GM10847 (cell line): ENCODE measurements around the gene RETREG1.

Experiments
- POLR2A ChIP-seq: IDR thresholded peaks from 2 replicates; pipeline ENCODE4 v1.6.1; 2011; ENCODE audit not compliant: insufficient read length; ENCODE audit errors: extremely low read depth

Gene RETREG1, protein sequence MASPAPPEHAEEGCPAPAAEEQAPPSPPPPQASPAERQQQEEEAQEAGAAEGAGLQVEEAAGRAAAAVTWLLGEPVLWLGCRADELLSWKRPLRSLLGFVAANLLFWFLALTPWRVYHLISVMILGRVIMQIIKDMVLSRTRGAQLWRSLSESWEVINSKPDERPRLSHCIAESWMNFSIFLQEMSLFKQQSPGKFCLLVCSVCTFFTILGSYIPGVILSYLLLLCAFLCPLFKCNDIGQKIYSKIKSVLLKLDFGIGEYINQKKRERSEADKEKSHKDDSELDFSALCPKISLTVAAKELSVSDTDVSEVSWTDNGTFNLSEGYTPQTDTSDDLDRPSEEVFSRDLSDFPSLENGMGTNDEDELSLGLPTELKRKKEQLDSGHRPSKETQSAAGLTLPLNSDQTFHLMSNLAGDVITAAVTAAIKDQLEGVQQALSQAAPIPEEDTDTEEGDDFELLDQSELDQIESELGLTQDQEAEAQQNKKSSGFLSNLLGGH

DNA sequence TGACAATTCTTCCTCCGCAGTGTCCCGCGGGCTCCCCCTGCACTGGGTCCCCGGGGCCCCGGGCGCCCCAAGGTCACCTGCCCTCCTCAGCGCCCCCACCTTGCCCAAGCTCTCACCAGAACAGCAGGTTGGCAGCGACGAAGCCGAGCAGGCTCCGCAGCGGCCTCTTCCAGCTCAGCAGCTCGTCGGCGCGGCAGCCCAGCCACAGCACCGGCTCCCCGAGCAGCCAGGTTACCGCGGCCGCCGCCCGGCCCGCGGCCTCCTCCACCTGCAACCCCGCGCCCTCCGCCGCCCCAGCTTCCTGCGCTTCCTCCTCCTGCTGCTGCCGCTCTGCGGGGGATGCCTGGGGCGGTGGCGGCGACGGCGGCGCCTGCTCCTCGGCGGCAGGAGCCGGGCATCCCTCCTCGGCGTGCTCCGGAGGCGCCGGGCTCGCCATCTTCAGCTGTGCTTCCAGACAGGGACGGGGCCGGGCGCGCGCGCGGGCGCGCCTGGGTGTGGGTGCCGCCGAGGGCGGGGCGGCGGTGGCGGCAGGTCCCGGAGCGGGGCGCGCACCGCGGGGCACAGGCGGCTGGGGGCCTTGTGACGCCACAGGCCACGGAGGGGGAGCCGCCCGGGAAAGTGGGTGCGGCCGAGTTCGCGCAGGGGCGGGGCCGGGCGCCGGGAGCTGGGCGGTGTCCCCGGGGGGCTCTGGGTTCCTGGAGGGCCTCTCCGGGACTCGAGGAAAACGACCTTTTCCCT lies at the start of gene RETREG1:
Gene RETREG1 (minus strand): TSS at position 462 of the 738 bp plus-strand sequence. CDS start 26 bp downstream, at position 436.
- no peak for TF ChIP-seq POLR2A

DNA sequence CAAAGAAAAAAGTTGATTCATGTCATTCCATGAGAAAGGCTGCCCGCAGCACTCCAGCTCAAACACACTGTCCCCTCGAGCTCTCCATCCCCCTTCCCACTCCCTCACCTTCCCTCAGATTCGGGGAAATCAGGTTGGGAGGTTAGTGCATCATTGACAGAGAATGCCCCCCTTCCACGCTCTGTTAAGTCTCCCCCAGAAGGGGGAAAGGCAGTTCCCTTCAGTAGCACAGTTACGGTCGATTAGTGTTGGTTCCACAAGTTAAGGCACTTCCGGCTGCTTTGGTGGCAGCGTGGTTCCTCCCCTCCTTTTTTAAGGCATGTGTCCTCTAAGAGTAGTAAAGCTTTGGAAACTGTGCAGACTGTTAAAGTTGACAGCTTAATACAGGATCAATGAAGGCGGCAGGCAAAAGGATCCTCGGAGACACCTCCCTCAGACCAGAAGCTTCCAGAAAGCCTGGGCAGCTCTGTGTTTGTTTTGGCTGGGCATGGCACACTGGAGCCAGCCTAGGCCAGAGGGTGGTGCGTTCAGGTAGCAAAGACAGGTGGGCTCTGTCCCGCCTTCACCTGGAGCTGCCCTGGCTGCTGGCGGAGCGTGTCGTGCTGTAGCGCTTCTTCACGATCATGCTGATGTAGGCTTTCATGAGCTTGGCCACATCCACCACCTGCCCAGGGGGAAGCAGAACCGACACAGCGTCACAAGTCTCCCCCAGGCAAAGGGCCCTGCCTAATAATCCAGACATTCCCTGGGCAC lies 49.5 kb upstream of the RETREG1 start:
- no peak for TF ChIP-seq POLR2A

- TF ChIP-seq POLR2A: no peak
These were observed 48.8 kb upstream of the RETREG1 start for GRCh38 chr5:16665601-16666000.

- TF ChIP-seq POLR2A: no peak
These were observed 47.6 kb upstream of the RETREG1 start for GRCh38 chr5:16664368-16664767.

DNA sequence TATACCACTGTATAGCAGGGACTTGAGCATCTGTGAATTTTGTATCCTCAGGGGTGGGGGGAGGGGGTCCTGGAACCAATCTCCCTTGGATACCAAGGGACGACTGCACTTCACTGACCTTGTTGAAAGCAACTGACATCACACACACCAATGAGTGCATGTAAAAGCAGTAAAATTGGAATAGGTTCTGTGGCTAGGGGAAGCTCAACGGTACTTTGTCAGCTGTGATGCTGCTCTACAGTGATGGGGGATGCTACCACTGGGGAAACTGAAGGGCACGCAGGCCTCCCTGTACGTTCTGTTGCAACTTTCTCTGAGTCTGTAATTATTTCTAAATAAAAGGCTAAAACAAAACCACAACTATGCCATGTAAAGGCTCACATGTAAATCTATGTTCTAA lies 47.0 kb upstream of the RETREG1 start:
- no peak for TF ChIP-seq POLR2A

DNA sequence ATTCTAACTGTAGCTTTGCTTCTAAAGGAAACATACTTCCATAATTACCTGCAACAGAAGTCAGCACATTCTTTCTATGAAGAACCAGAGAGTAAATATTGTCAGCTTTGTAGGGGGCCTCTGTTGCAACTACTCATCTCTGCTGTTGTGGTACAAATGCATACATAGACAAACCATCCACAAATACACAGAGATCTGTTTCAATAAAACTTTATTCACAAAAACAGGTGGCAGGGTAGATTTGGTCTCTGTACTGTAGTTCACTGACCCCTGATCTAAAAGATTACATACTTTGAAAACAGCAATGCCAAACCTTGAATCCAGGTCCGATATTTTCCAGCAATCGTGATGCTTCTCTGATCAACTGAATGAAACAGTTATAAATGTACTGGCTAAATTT lies 44.9 kb upstream of the RETREG1 start:
- TF ChIP-seq POLR2A: no peak

- TF ChIP-seq POLR2A: no peak
These were observed 44.2 kb upstream of the RETREG1 start for GRCh38 chr5:16660982-16661381.

DNA sequence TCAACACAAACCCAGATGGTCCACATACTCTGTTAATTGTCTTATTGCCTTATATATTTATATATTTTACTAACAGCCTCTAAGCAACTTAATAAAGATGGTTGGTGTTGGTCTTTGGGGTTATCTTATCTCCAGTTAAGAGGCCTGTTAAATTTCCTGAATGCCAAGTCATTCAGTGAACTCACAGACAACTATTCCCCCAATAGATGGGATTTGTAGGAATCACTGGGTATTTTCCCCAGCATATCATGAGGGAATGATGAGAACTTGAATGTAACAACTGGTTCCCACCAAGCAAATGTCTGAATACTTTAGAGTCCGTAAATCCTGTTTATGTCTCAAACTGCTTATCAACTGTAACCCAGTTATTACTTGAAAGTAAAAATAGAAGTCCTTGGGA lies 42.7 kb upstream of the RETREG1 start:
- no peak for TF ChIP-seq POLR2A

GRCh38 chr5:16656561-16657191 lies 39.9 kb upstream of the RETREG1 start:
- TF ChIP-seq POLR2A: no peak

DNA sequence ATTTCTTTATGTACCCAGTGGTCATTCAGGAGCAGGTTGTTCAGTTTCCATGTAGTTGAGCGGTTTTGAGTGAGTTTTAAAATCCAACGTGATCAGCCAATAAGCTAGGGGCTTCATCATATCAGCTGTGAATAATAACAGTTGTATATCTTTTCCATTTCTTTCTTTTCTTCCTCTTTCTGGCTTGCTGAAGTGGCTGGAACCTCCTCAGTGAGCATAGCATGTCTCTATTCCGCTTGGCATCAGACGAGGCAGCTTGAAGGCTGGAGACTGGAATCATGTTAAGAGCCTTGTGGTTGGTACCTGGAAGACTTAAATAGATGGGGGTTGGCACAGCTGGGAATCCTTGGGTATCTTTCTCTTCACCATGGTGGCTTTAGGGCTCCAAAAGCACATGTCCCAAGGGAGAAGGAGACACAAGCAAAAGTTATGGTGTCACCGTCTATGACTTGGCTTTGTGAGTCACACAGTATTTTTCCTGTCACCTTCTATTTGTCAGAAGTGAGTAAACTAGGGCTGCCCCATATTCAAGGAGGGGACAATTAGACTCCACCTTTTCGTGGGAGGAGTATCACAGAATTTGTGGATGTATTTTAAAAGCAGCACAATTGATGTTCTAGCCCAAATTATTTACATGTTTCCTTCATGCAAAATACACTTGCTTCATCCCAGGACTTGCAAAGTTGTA lies 38.0 kb upstream of the RETREG1 start:
- TF ChIP-seq POLR2A: no peak

DNA sequence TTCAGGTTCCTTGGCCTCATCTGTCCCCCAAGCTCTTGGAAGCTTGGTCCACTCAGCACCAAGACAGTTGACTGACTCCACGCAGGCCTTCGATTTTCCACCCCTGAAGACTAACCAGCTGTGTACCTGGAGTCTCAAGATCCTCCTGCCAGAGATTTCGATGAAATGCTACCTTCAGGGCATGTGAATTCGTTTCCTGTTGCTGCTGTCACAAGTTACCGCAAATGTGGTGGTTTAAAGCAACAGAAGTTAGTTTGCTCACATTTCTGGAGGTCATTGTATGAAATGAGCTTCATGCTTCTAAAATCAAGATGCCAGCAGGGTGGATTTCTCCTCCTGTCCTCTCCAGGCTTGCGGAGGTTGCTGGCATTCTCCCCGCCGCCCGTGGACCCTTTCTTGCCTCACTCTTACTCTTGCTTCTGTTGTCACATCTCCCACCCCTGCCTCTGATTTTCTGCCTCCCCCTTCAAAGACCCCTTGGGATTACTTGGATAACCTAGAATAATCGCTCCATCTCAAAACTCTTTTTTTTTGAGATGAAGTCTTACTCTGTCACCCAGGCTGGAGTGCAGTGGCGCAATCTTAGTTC lies 27.6 kb upstream of the RETREG1 start:
- TF ChIP-seq POLR2A: no peak

- no peak for TF ChIP-seq POLR2A
These were observed 26.1 kb upstream of the RETREG1 start for GRCh38 chr5:16642867-16643266.

DNA sequence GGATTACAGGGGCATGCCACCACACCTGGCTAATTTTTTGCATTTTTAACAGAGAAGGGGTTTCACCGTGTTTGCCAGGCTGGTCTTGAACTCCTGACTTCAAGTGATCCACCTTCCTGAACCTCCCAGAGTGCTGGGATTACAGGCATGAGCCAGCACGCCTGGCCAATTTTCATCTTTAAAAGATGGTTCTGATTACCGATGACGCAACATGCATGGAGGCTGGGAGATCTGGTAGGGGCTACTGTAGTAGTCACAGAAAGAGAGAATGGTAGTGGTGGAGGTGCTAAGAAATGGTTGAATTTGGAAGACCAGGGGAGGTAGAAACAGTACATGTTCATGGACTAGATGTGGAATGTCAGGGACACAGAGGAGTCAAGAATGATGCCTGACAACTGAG lies 22.4 kb upstream of the RETREG1 start:
- no peak for TF ChIP-seq POLR2A

GRCh38 chr5:16628376-16628775 lies 11.6 kb upstream of the RETREG1 start:
- no peak for TF ChIP-seq POLR2A
